Keratinocyte (primary cell): ENCODE measurements around the gene RPS19BP1. TPM values are rescaled to one million over a fixed set of nuclear protein-coding genes. Genes with fewer than 3 reads are reported as not detected.

Source experiments
- DNase-seq: peaks from one replicate; pipeline ENCODE4 v3.0.0-alpha.2; 2011; ENCODE audit warnings: low read depth, missing footprints, low spot score
- FAIRE-seq: peaks from 2 replicates; lab custom pipeline; 2011; peaks lifted over from hg19 to GRCh38; lab: Jason Lieb, UNC
- H2AFZ ChIP-seq: 2 replicates; pipeline ENCODE4 v1.6.0; 2012; ENCODE audit warnings: low read length, control low read depth, inconsistent platforms; ENCODE audit not compliant: control insufficient read depth
- H3K27ac ChIP-seq: 2 replicates; pipeline ENCODE4 v1.5.1; 2011; ENCODE audit warnings: low read length; ENCODE audit not compliant: control insufficient read depth, insufficient read depth
- H3K27me3 ChIP-seq: 3 replicates; pipeline ENCODE4 v1.6.0; 2011; ENCODE audit warnings: low read length; ENCODE audit not compliant: control insufficient read depth, insufficient read depth; ENCODE audit errors: extremely low read depth
- H3K36me3 ChIP-seq, 2 experiments: 2 replicates in 1 of 2; 3 replicates in 1 of 2; pipeline ENCODE4 v1.5.1; 2011; ENCODE audit warnings: low read length in 2 of 2, mild to moderate bottlenecking in 1 of 2; ENCODE audit not compliant: control insufficient read depth in 2 of 2, insufficient read depth in 2 of 2; ENCODE audit errors: extremely low read depth in 1 of 2
- H3K4me1 ChIP-seq: 3 replicates; pipeline ENCODE4 v1.5.1; 2011; ENCODE audit warnings: low read length; ENCODE audit not compliant: control insufficient read depth, insufficient read depth; ENCODE audit errors: extremely low read depth
- H3K4me2 ChIP-seq: 3 replicates; pipeline ENCODE4 v1.6.0; 2011; ENCODE audit warnings: low read depth, low read length; ENCODE audit not compliant: control insufficient read depth, insufficient read depth; ENCODE audit errors: extremely low read depth
- H3K4me3 ChIP-seq, 3 experiments: fragments of 200-600 bp in 1 of 3; sonication (generic) in 1 of 3; 2 replicates in 2 of 3; 3 replicates in 1 of 3; pipeline ENCODE4 v1.5.1; 2011 to 2016; ENCODE audit warnings: low read length in 3 of 3, mild to moderate bottlenecking in 3 of 3, control low read depth in 2 of 3, inconsistent platforms in 1 of 3, low read depth in 1 of 3, mixed read lengths in 1 of 3, mixed run types in 1 of 3, moderate library complexity in 1 of 3; ENCODE audit not compliant: control insufficient read depth in 2 of 3, insufficient read depth in 2 of 3; ENCODE audit errors: extremely low read depth in 1 of 3
- H3K79me2 ChIP-seq: 2 replicates; pipeline ENCODE4 v1.6.0; 2012; ENCODE audit warnings: low read length; ENCODE audit not compliant: control insufficient read depth, insufficient read depth
- H3K9ac ChIP-seq: 3 replicates; pipeline ENCODE4 v1.6.0; 2011; ENCODE audit warnings: low read length; ENCODE audit not compliant: control insufficient read depth, insufficient read depth; ENCODE audit errors: extremely low read depth
- H3K9me1 ChIP-seq: 3 replicates; pipeline ENCODE4 v1.6.0; 2011; ENCODE audit warnings: low read length; ENCODE audit not compliant: control insufficient read depth, insufficient read depth; ENCODE audit errors: extremely low read depth
- H3K9me3 ChIP-seq: 2 replicates; pipeline ENCODE4 v1.5.1; 2012; ENCODE audit warnings: low read depth, low read length; ENCODE audit not compliant: control insufficient read depth
- H4K20me1 ChIP-seq: 3 replicates; pipeline ENCODE4 v1.6.0; 2011; ENCODE audit warnings: low read length; ENCODE audit not compliant: control insufficient read depth, insufficient read depth; ENCODE audit errors: extremely low read depth
- EZH2 ChIP-seq: IDR thresholded peaks from one replicate; pipeline ENCODE4 v1.6.1; 2012; ENCODE audit warnings: inconsistent platforms, mild to moderate bottlenecking, low read length, moderate library complexity
- dilution Hi-C: fragments of 300-500 bp; cut with MboI; formaldehyde crosslinking; loops from one replicate; pipeline ENCODE4 v1.7.0; 2020; ENCODE audit warnings: low sequenced_read_pairs; ENCODE audit not compliant: extremely low pct_ligation_motif_present
- polyA plus RNA-seq, 5 experiments: library from polyadenylated mRNA; depleted of rRNA in 3 of 5; stranded (reverse) in 3 of 5; stranded (forward) in 1 of 5; unstranded in 1 of 5; fragments of >200 nt; gene quantifications; 1 replicate in 1 of 5; 2 replicates in 3 of 5; 3 replicates in 1 of 5; pipeline versions ENCODE4 v1.2.1 to v1.2.3, GENCODE V29; 2011 to 2012; ENCODE audit warnings: missing spikeins in 2 of 5, low read depth in 1 of 5, low replicate concordance in 1 of 5
- TF ChIP-seq, protein P1 (sequence below), 3 experiments: IDR thresholded peaks in 1 of 3; conservative IDR thresholded peaks in 1 of 3; optimal IDR thresholded peaks in 1 of 3; 2 replicates in 2 of 3; 3 replicates in 1 of 3; pipeline versions ENCODE3 to v1.5.1; 2011; ENCODE audit warnings: low read length in 3 of 3, mild to moderate bottlenecking in 3 of 3, moderate library complexity in 2 of 3, control low read depth in 1 of 3, inconsistent platforms in 1 of 3; ENCODE audit not compliant: insufficient read depth in 2 of 3; ENCODE audit errors: extremely low read depth in 1 of 3

Gene RPS19BP1
- polyA plus RNA-seq, 1 donor (not counting 4 experiments of a cell fraction or from before 2014, with no cell fraction given) = 67.3 TPM

DNA sequence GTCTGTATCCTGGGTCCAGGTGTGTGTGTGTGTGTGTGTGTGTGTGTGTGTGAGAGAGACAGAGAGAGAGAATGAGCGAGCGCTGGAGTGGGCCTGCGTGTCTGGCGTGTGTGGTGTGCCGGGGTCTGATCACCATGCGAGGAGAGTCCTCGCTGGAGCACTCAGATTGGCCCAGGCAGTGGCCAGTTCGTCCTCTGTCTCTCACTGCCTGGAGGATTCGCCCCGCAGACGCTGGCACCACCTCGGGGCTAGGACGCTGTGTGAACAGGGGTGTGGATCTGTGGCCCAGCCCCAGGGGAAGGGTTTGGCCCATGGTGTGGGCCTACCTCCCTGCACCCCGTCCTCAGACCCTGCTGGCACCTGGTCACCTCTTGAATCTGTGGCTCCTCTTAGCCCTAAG, 26.4 kb upstream of the RPS19BP1 start:
- dilution Hi-C loops = no loop called here
- H3K36me3 ChIP-seq = no peaks in the 10 kb centered on the region
- H3K27me3 ChIP-seq = peaks cover 59% of the 10 kb centered on the region
- H3K9me1 ChIP-seq = no peaks in the 10 kb centered on the region
- peaks cover 3% of the 10 kb centered on the region for H3K4me1 ChIP-seq
- no peak for TF ChIP-seq EZH2
- TF ChIP-seq, protein P1, sequence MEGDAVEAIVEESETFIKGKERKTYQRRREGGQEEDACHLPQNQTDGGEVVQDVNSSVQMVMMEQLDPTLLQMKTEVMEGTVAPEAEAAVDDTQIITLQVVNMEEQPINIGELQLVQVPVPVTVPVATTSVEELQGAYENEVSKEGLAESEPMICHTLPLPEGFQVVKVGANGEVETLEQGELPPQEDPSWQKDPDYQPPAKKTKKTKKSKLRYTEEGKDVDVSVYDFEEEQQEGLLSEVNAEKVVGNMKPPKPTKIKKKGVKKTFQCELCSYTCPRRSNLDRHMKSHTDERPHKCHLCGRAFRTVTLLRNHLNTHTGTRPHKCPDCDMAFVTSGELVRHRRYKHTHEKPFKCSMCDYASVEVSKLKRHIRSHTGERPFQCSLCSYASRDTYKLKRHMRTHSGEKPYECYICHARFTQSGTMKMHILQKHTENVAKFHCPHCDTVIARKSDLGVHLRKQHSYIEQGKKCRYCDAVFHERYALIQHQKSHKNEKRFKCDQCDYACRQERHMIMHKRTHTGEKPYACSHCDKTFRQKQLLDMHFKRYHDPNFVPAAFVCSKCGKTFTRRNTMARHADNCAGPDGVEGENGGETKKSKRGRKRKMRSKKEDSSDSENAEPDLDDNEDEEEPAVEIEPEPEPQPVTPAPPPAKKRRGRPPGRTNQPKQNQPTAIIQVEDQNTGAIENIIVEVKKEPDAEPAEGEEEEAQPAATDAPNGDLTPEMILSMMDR (optimal IDR thresholded peaks at IDR 0.05 in 1 of 3, IDR thresholded peaks at IDR 0.05 in 1 of 3, conservative IDR thresholded peaks at IDR 0.05 in 1 of 3; ENCODE audit: extremely low read depth in 1 of 3, insufficient read depth in 2 of 3, low read length in 3 of 3) = no peak
- no peaks in the 10 kb centered on the region for H3K9me3 ChIP-seq
- FAIRE-seq (no peak), DNase-seq (no peak)
- H3K9ac ChIP-seq = no peak overlapping the region
- no peak overlapping the region for H3K4me3 ChIP-seq
- no peak overlapping the region for H3K4me2 ChIP-seq
- H2AFZ ChIP-seq = no peak overlapping the region
- H3K27ac ChIP-seq = no peak overlapping the region
- no peaks in the 10 kb centered on the region for H4K20me1 ChIP-seq
- H3K79me2 ChIP-seq = no peaks in the 10 kb centered on the region

GRCh38 chr22:39558254-39558727, 25.7 kb upstream of the RPS19BP1 start:
- H3K36me3 ChIP-seq = no peaks in the 10 kb centered on the region
- no peak overlapping the region for H3K4me2 ChIP-seq
- H3K27ac ChIP-seq = no peak overlapping the region
- FAIRE-seq (no peak), DNase-seq (no peak)
- no peaks in the 10 kb centered on the region for H3K9me3 ChIP-seq
- peaks cover 3% of the 10 kb centered on the region for H3K4me1 ChIP-seq
- H4K20me1 ChIP-seq = no peaks in the 10 kb centered on the region
- dilution Hi-C loops = no loop called here
- peak; percentile 80 for TF ChIP-seq EZH2
- TF ChIP-seq, protein P1 (optimal IDR thresholded peaks at IDR 0.05 in 1 of 3, IDR thresholded peaks at IDR 0.05 in 1 of 3, conservative IDR thresholded peaks at IDR 0.05 in 1 of 3; ENCODE audit: extremely low read depth in 1 of 3, insufficient read depth in 2 of 3, low read length in 3 of 3) = no peak
- H3K79me2 ChIP-seq = no peaks in the 10 kb centered on the region
- no peak overlapping the region for H3K4me3 ChIP-seq
- no peak overlapping the region for H3K9ac ChIP-seq
- peaks cover 59% of the 10 kb centered on the region for H3K27me3 ChIP-seq
- H3K9me1 ChIP-seq = no peaks in the 10 kb centered on the region
- no peak overlapping the region for H2AFZ ChIP-seq
